ENCODE measurements around the gene SERPINF2.

DNA sequence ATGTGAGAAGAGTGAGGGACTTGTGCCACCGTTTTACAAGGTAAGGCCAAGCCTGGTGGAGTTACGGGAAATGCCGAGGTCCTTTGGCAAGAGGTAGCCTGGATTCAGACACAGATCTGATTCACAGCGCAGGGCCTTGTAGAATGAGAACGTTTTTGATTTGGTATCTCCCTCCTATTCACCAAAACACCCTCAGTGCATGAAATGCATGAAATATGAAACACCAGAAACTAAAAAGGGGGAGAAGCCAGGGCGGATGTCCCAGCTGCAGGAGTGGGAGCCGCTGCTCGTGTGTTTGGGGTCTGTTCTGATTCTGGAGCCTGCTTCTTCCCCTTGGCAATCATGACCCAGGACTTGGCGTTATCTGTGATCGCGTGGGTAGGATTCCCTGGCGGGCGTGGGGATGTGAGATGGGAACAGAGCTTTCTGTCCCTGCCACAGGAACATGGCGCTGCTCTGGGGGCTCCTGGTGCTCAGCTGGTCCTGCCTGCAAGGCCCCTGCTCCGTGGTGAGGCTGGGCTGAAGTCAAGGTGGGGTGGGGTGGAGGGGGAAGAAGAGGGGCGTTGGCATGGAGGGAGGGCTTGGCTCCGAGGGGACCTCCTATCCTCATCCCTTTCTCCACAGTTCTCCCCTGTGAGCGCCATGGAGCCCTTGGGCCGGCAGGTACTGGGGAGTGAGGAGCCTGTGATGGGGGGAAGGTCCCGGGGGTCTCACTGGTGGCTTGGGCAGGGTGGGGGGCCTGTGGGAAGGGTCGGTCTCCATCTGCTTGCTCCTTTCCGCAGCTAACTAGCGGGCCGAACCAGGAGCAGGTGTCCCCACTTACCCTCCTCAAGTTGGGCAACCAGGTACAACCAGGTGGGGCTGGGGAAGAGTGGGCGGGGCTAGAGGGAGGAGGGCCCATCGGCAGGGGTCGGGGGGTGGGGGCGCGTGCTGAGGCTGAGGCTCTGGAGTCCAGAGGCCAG, 2.2 kb downstream of the SERPINF2 start:
- TF ChIP-seq EZH2 (IDR thresholded peaks at IDR 0.05; ENCODE audit: borderline replicate concordance, low read depth, low read length, severe bottlenecking), result no peak
- TF ChIP-seq, protein P1, sequence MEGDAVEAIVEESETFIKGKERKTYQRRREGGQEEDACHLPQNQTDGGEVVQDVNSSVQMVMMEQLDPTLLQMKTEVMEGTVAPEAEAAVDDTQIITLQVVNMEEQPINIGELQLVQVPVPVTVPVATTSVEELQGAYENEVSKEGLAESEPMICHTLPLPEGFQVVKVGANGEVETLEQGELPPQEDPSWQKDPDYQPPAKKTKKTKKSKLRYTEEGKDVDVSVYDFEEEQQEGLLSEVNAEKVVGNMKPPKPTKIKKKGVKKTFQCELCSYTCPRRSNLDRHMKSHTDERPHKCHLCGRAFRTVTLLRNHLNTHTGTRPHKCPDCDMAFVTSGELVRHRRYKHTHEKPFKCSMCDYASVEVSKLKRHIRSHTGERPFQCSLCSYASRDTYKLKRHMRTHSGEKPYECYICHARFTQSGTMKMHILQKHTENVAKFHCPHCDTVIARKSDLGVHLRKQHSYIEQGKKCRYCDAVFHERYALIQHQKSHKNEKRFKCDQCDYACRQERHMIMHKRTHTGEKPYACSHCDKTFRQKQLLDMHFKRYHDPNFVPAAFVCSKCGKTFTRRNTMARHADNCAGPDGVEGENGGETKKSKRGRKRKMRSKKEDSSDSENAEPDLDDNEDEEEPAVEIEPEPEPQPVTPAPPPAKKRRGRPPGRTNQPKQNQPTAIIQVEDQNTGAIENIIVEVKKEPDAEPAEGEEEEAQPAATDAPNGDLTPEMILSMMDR (IDR thresholded peaks at IDR 0.05; ENCODE audit: borderline replicate concordance, extremely low read depth, low read length, poor library complexity, severe bottlenecking), result no peak

All from DND-41 (cell line).